ENCODE results near the gene CDC42.
"Not testable (repeated sequence)": the region's sequence is repeated elsewhere in the genome, so short reads cannot be mapped to it uniquely, and the experiment has no call there.

The CDC42 gene

GRCh38 chr1:22052115-22053016 lies at the start of gene CDC42:
CDC42 (plus strand) TSS chr1:22052709; CDS start chr1:22078479, 25,770 bp downstream.
- DNase-seq: peak; percentile 97
- in situ Hi-C loops (cut with MboI; ENCODE audit: low pct_unique_long_range_greater_than_20kb, low sequenced_read_pairs): no loop called here

GRCh38 chr1:22002875-22003274 lies 49.6 kb upstream of the CDC42 start:
- in situ Hi-C loops (cut with MboI; ENCODE audit: low pct_unique_long_range_greater_than_20kb, low sequenced_read_pairs): not testable (repeated sequence)

GRCh38 chr1:22003959-22004358 lies 48.5 kb upstream of the CDC42 start:
- DNase-seq; in situ Hi-C loops (cut with MboI; ENCODE audit: low pct_unique_long_range_greater_than_20kb, low sequenced_read_pairs): not testable (repeated sequence)

More at GRCh38 chr1:22002875-22003274, 49.6 kb upstream of the CDC42 start:
- DNase-seq: not testable (repeated sequence)

- peak; percentile 57 for DNase-seq
- in situ Hi-C loops (cut with MboI; ENCODE audit: low pct_unique_long_range_greater_than_20kb, low sequenced_read_pairs): not testable (repeated sequence)
Observed at GRCh38 chr1:22005261-22006149, 47.0 kb upstream of the CDC42 start.

GRCh38 chr1:22006736-22007135 lies 45.8 kb upstream of the CDC42 start:
- DNase-seq; in situ Hi-C loops (cut with MboI; ENCODE audit: low pct_unique_long_range_greater_than_20kb, low sequenced_read_pairs): not testable (repeated sequence)

GRCh38 chr1:22007262-22007661 lies 45.2 kb upstream of the CDC42 start:
- in situ Hi-C loops (cut with MboI; ENCODE audit: low pct_unique_long_range_greater_than_20kb, low sequenced_read_pairs); DNase-seq: not testable (repeated sequence)

- in situ Hi-C loops (cut with MboI; ENCODE audit: low pct_unique_long_range_greater_than_20kb, low sequenced_read_pairs); DNase-seq: not testable (repeated sequence)
Observed at GRCh38 chr1:22009566-22009965, 42.9 kb upstream of the CDC42 start.

- in situ Hi-C loops (cut with MboI; ENCODE audit: low pct_unique_long_range_greater_than_20kb, low sequenced_read_pairs); DNase-seq: not testable (repeated sequence)
Observed at GRCh38 chr1:22012752-22013151, 39.8 kb upstream of the CDC42 start.

GRCh38 chr1:22014575-22015206 lies 37.8 kb upstream of the CDC42 start:
- DNase-seq; in situ Hi-C loops (cut with MboI; ENCODE audit: low pct_unique_long_range_greater_than_20kb, low sequenced_read_pairs): not testable (repeated sequence)

GRCh38 chr1:22018583-22019559 lies 33.6 kb upstream of the CDC42 start:
- in situ Hi-C loops (cut with MboI; ENCODE audit: low pct_unique_long_range_greater_than_20kb, low sequenced_read_pairs): no loop called here
- DNase-seq: peak; percentile 95

GRCh38 chr1:22021061-22021460 lies 31.4 kb upstream of the CDC42 start:
- no peak for DNase-seq
- in situ Hi-C loops (cut with MboI; ENCODE audit: low pct_unique_long_range_greater_than_20kb, low sequenced_read_pairs): no loop called here

GRCh38 chr1:22024485-22025367 lies 27.8 kb upstream of the CDC42 start:
- DNase-seq: peak; percentile 84
- in situ Hi-C loops (cut with MboI; ENCODE audit: low pct_unique_long_range_greater_than_20kb, low sequenced_read_pairs): no loop called here

GRCh38 chr1:22025368-22026155 lies 26.9 kb upstream of the CDC42 start:
- in situ Hi-C loops (cut with MboI; ENCODE audit: low pct_unique_long_range_greater_than_20kb, low sequenced_read_pairs): no loop called here
- DNase-seq: peak; percentile 92

- DNase-seq: no peak
Observed at GRCh38 chr1:22026924-22027289, 25.6 kb upstream of the CDC42 start.

GRCh38 chr1:22030057-22030456 lies 22.5 kb upstream of the CDC42 start:
- in situ Hi-C loops (cut with MboI; ENCODE audit: low pct_unique_long_range_greater_than_20kb, low sequenced_read_pairs): no loop called here
- no peak for DNase-seq

More at GRCh38 chr1:22026924-22027289, 25.6 kb upstream of the CDC42 start:
- in situ Hi-C loops (cut with MboI; ENCODE audit: low pct_unique_long_range_greater_than_20kb, low sequenced_read_pairs): no loop called here

- DNase-seq: no peak
- in situ Hi-C loops (cut with MboI; ENCODE audit: low pct_unique_long_range_greater_than_20kb, low sequenced_read_pairs): no loop called here
Observed at GRCh38 chr1:22030473-22030872, 22.0 kb upstream of the CDC42 start.

Measured in KBM-7 (cell line).